WERI-Rb-1 (cell line): ENCODE results near the gene SCARF2.

Source experiments
- DNase-seq: peaks from one replicate; pipeline ENCODE4 v3.0.0-alpha.2; 2020
- H3K27ac ChIP-seq: fragments of 250-450 bp; sonication (Bioruptor Pico); 2 replicates; pipeline ENCODE4 v1.5.1; 2020; ENCODE audit warnings: mild to moderate bottlenecking, moderate library complexity
- H3K27me3 ChIP-seq: fragments of 250-450 bp; sonication (Bioruptor Pico); 2 replicates; pipeline ENCODE4 v1.5.1; 2021; ENCODE audit warnings: mild to moderate bottlenecking, low read depth, moderate library complexity; ENCODE audit not compliant: insufficient read depth, severe bottlenecking
- H3K36me3 ChIP-seq: fragments of 250-450 bp; sonication (Bioruptor Pico); 2 replicates; pipeline ENCODE4 v1.5.1; 2020; ENCODE audit warnings: mild to moderate bottlenecking, moderate library complexity
- H3K4me3 ChIP-seq: 2 replicates; pipeline ENCODE4 v1.5.1; 2011; ENCODE audit warnings: low read depth, mild to moderate bottlenecking, control low read depth, low read length
- H3K9me3 ChIP-seq: fragments of 250-450 bp; sonication (Bioruptor Pico); 2 replicates; pipeline ENCODE4 v1.5.1; 2021; ENCODE audit warnings: mild to moderate bottlenecking, moderate library complexity; ENCODE audit not compliant: severe bottlenecking
- CTCF ChIP-seq: IDR thresholded peaks from 2 replicates; pipeline ENCODE4 v1.5.1; 2011; ENCODE audit warnings: low read depth, mild to moderate bottlenecking, control low read depth, inconsistent platforms, low read length

The SCARF2 gene

GRCh38 chr22:20438427-20438677, 727 bp upstream of the SCARF2 start:
- no peak for DNase-seq
- Histone ChIP-seq H3K4me3 (peak overlapping the region; percentile 50), H3K27me3 (no peaks in the 10 kb centered on the region), H3K36me3 (peaks cover 15% of the 10 kb centered on the region), H3K27ac (no peak overlapping the region; the same call in 1 of the 2 replicates), H3K9me3 (no peaks in the 10 kb centered on the region)
- TF ChIP-seq CTCF = no peak

GRCh38 chr22:20436768-20437612, 635 bp downstream of the SCARF2 start:
- no peak for TF ChIP-seq CTCF
- Histone ChIP-seq H3K27ac (peak overlapping the region; percentile 65), H3K9me3 (no peaks in the 10 kb centered on the region), H3K36me3 (peaks cover 4% of the 10 kb centered on the region), H3K4me3 (peak overlapping the region; percentile 66), H3K27me3 (no peaks in the 10 kb centered on the region)
- no peak for DNase-seq

GRCh38 chr22:20436307-20436767, 1.3 kb downstream of the SCARF2 start:
- no peak overlapping the region for H3K27ac ChIP-seq
- H3K36me3 ChIP-seq = no peaks in the 10 kb centered on the region
- H3K4me3 ChIP-seq = peak overlapping the region; percentile 66
- no peak for TF ChIP-seq CTCF
- no peaks in the 10 kb centered on the region for H3K27me3 ChIP-seq
- peak; percentile 46 for DNase-seq
- H3K9me3 ChIP-seq = no peaks in the 10 kb centered on the region

GRCh38 chr22:20435436-20436306, 2.0 kb downstream of the SCARF2 start:
- no peaks in the 10 kb centered on the region for H3K36me3 ChIP-seq
- no peak overlapping the region; the same call in 1 of the 2 replicates for H3K4me3 ChIP-seq

GRCh38 chr22:20434773-20435172, 2.9 kb downstream of the SCARF2 start:
- no peak overlapping the region for H3K4me3 ChIP-seq
- no peaks in the 10 kb centered on the region for H3K27me3 ChIP-seq
- no peak overlapping the region for H3K27ac ChIP-seq
- no peak for TF ChIP-seq CTCF
- peaks cover 8% of the 10 kb centered on the region for H3K36me3 ChIP-seq
- no peaks in the 10 kb centered on the region for H3K9me3 ChIP-seq
- DNase-seq = no peak

More at GRCh38 chr22:20435436-20436306, 2.0 kb downstream of the SCARF2 start:
- Histone ChIP-seq H3K27me3 (no peaks in the 10 kb centered on the region), H3K9me3 (no peaks in the 10 kb centered on the region), H3K27ac (no peak overlapping the region)
- no peak for TF ChIP-seq CTCF
- no peak for DNase-seq
